Coronary artery (tissue), 2 donors: ENCODE results near the gene PDCD7.
A peak's percentile ranks its signal among the peaks of the same experiment; 100 is the strongest.
"Not testable (repeated sequence)": the region's sequence is repeated elsewhere in the genome, so short reads cannot be mapped to it uniquely, and the experiment has no call there.

ENCODE experiments used
- DNase-seq: peaks from one replicate; pipeline ENCODE4 v3.0.0-alpha.2; 2017; ENCODE audit warnings: low spot score
- H3K27ac ChIP-seq, 2 donors: fragments of 200-600 bp; sonication (generic); one replicate each; pipeline ENCODE4 v1.5.1; 2016 to 2019
- H3K4me3 ChIP-seq: fragments of 200-600 bp; sonication (generic); 2 replicates; pipeline ENCODE4 v1.5.1; 2016; ENCODE audit warnings: mild to moderate bottlenecking, moderate library complexity
- TF ChIP-seq, protein P1 (sequence below): fragments of 200-600 bp; sonication (generic); IDR thresholded peaks from one replicate; pipeline ENCODE4 v1.5.1; 2019; ENCODE audit warnings: antibody characterized with exemption

Gene PDCD7

DNA sequence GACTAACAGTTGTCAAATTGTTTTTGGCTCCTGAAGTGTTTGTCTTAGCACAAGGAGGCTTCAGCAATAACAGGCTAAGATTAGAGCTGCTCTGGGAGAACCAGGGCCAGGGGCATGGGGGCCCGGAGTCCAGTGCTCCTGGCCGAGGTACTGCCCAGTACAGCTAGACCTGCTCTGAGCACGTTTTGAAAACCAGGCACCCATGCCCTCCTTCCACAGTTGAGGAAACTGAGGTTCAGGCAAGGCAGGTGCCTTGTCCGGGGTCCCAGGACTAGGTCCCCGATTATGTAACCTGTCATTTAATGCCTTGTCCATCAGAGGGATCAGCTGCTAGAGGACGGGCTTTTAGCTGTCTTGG, 37.9 kb downstream of the PDCD7 start:
- TF ChIP-seq, protein P1, sequence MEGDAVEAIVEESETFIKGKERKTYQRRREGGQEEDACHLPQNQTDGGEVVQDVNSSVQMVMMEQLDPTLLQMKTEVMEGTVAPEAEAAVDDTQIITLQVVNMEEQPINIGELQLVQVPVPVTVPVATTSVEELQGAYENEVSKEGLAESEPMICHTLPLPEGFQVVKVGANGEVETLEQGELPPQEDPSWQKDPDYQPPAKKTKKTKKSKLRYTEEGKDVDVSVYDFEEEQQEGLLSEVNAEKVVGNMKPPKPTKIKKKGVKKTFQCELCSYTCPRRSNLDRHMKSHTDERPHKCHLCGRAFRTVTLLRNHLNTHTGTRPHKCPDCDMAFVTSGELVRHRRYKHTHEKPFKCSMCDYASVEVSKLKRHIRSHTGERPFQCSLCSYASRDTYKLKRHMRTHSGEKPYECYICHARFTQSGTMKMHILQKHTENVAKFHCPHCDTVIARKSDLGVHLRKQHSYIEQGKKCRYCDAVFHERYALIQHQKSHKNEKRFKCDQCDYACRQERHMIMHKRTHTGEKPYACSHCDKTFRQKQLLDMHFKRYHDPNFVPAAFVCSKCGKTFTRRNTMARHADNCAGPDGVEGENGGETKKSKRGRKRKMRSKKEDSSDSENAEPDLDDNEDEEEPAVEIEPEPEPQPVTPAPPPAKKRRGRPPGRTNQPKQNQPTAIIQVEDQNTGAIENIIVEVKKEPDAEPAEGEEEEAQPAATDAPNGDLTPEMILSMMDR = no peak
- no peak overlapping the region for H3K4me3 ChIP-seq
- peak; percentile 38 for DNase-seq
- H3K27ac ChIP-seq = peak overlapping the region in 1 of 2 donors; percentile 16

DNA sequence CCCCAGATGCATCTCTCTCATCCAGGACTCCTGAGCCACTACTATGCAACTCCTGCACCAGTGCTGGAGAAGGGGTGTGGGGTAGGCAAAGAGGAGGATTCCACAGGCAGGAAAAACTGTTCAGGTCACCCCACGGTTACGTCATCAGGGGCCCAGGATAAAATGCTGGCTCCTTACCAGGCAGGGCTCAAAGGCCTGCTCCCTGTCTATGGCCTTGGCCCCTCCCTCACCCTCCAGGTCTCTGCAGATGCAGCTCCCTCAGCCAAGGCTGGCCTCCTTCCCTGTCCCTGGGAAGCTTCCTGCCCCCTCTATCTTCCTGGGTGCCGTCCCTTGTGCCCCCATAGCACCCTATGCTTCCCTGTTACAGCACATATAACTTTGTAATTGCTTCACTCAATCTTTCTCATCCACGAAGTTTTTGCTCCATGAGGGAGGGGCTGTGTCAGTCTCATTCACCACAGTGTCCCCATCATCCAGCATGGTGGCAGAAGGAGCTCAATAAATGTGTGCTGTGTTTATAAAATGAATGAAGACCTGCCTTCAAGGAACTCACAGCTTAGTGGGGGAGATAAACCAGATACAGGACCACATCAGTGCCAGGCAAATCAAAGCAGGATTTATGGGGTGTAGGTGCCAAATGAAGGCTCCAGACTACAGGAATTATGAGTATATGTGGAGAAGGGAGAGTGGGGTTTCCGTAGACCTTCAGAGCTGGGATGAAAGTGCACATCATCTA, 38.4 kb downstream of the PDCD7 start:
- TF ChIP-seq, protein P1 = no peak
- Histone ChIP-seq H3K27ac (peak overlapping the region in 1 of 2 donors; percentile 16), H3K4me3 (no peak overlapping the region)
- DNase-seq = peak; percentile 45

DNA sequence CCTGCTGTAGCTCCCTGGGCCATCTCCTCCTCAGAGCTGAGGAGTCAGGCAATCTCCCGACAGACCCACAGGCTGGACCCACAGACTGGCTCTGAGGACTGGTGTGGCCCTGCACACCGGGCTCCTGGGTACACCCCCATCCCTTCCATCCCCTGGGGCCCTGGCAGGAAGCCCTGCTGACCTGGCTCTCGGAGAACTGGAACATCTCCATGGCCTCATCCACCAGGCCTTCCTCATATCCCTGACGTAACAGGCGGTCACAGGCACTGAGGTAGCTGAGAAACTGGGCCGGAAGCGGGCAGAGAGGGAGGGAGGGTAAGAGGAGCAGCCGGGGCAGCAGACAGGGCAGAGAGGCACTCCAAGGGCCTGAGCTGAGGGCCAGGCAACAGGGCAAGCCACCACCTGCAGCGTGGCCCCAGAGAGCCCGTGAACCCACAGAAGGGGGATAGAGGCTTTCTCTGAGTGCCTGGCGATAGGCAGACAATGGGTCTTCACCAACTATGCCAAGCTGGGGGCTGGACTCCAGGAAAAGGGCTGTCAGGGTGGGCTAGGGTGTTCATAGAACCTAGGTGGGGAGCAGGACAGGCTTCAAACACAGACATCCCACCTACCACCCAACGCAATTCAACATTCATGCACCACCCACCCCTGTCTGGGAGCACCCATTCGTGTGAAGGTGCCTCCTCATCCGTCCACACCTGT, 39.2 kb downstream of the PDCD7 start:
- Histone ChIP-seq H3K27ac (peak overlapping the region in 1 of 2 donors; percentile 11), H3K4me3 (no peak overlapping the region)
- peak; percentile 63 for DNase-seq

DNA sequence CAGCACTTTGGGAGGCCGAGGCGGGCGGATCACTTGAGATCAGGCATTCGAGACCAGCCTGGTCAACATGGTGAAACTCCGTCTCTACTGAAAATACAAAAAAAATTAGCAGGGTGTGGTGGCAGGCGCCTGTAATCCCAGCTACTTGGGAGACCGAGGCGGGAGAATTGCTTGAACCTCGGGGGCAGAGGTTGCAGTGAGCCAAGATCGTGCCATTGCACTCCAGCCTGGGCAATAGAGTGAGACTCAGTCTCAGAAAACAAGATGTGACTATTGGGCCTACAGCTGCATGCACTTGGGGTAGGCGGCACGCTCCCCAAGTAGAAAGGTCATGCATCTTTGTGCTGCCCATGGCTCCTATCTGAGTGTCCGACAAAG, 39.8 kb downstream of the PDCD7 start:
- not testable (repeated sequence) for H3K27ac ChIP-seq, H3K4me3 ChIP-seq
- peak; percentile 63 for DNase-seq

More for the DNA sequence above, 39.2 kb downstream of the PDCD7 start:
- TF ChIP-seq, protein P1 = no peak

DNA sequence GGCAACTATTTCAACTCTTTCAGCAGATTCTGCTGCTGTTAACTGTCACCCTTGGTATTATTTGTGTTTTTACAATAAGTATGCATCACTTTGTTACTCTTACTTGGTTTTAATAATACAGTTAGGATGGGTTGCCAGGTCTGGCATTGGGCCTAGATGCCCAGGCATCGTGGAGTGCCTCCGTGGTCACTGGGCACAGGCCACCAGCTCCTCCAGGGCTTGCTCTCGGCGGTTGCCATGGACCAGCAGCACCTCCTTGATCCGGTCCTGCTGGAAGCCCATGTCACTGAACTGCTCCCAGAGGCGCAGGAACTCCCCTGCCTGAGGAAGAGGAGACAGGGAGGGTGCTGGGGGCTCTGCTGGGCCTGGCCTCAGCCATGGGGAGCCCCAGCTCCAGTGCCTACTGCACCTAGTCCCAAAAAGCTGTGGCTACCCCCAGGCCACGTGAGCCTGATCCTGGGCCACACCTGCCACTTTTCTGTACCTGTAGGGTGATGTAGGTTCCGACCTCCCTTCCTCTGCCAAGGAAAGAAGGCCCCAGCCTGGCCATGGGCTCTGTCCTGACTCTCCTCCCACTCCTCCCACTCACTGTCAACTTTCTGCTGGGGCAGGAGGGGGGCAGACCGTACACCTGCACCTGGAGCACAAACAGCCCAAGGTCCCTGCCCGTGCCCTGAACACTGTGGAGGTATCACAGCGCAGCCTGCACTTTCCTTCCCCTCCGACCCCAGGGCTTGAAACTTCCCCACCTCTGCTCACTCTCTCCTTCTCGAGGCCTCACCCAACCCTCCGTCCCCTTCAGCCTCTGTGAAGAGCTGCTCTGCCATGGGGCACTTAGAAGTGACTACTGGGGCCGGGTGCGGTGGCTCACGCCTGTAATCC, 40.5 kb downstream of the PDCD7 start:
- H3K4me3 ChIP-seq = no peak overlapping the region
- peak; percentile 72 for DNase-seq
- peak overlapping the region; percentile 76 to 94 for H3K27ac ChIP-seq
- TF ChIP-seq, protein P1 = no peak

DNA sequence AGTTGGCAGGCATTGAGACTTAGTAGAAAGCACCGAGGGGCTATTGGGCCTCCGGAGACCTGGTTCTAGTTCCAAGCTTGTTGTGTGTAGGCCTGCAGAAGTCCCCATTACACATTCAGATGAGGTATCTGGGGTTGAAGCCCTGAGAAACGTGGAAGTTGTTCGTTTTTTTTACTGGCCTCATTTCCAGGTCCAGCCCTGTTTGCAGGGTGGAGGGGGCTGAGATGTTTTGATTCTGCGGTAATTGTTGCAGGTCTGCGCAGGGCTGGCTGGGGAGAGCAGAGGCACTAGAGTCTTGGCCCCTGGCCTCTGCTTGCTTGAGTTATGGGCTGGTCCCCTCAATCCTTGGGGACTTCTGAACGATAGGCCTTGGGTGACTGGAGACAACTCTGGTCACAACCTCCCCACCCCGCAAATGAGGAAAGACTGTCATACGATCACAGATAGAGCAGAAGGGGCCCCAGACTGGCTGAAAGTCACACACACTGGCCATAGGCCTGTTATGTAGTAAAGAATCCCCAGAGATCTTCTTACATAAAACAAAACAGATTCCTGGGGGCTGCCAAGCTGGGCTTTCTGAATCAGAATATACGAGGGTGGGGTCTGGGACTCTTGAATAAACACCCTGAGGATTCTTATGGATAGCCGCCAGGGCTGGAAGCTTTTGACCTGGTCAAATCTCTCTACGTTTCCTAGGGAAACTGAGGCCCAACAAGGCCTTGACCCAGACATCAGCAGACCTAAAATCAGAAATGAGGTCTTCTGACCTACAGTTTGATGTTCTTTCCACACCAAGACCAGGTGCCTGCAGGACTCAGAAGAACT, 41.5 kb downstream of the PDCD7 start:
- peak; percentile 59 for DNase-seq
- peak overlapping the region; percentile 76 to 94 for H3K27ac ChIP-seq
- no peak overlapping the region for H3K4me3 ChIP-seq
- TF ChIP-seq, protein P1 = no peak
